MCF 10A (cell line): ENCODE results near the gene MTHFD1L. TPM values are rescaled to one million over a fixed set of nuclear protein-coding genes. Genes with fewer than 3 reads are reported as not detected.

Experiments used
- BruUV-seq: library from RNA; stranded (reverse); fragments of 400-500 nt; replicated peaks from 2 replicates; lab custom pipeline; 2021; lab: Mats Ljungman, UMichigan
- CTCF ChIA-PET: fragments of 300-600 bp; sonication (Branson Sonifier 250); formaldehyde crosslinking; extraction: SDS; loops from one replicate; lab custom pipeline; 2021; ENCODE audit warnings: antibody characterized with exemption, inconsistent platforms; lab: Yijun Ruan, JAX
- POLR2A ChIA-PET: fragments of 300-600, 350-650 bp; sonication (Branson Sonifier 250); formaldehyde crosslinking; extraction: SDS; loops from one replicate; lab custom pipeline; 2020; ENCODE audit warnings: antibody characterized with exemption, inconsistent platforms; lab: Yijun Ruan, JAX
- DNase-seq: peaks from one replicate; pipeline ENCODE4 v3.0.0-alpha.2; 2018; ENCODE audit not compliant: unreplicated experiment
- H3K27ac Mint-ChIP-seq: one replicate; pipeline ENCODE4 v1.8.0; 2022; ENCODE audit warnings: mild to moderate bottlenecking, low read depth, mixed read lengths; ENCODE audit not compliant: unreplicated experiment
- H3K27me3 Mint-ChIP-seq: one replicate; pipeline ENCODE4 v1.8.0; 2022; ENCODE audit warnings: mixed read lengths; ENCODE audit not compliant: insufficient read depth, unreplicated experiment
- H3K36me3 Mint-ChIP-seq: one replicate; pipeline ENCODE4 v1.8.0; 2022; ENCODE audit warnings: mild to moderate bottlenecking, moderate library complexity, mixed read lengths; ENCODE audit not compliant: insufficient read depth, unreplicated experiment
- H3K4me1 Mint-ChIP-seq: one replicate; pipeline ENCODE4 v1.8.0; 2022; ENCODE audit warnings: mixed read lengths; ENCODE audit not compliant: insufficient read depth, unreplicated experiment
- H3K4me3 Mint-ChIP-seq: one replicate; pipeline ENCODE4 v1.8.0; 2022; ENCODE audit warnings: mild to moderate bottlenecking, moderate library complexity, mixed read lengths; ENCODE audit not compliant: unreplicated experiment
- H3K9me3 Mint-ChIP-seq: one replicate; pipeline ENCODE4 v1.8.0; 2022; ENCODE audit warnings: mixed read lengths; ENCODE audit not compliant: unreplicated experiment
- intact Hi-C: fragments of 100-400 bp; cut with micrococcal nuclease; formaldehyde crosslinking; loops from 2 replicates; pipeline ENCODE4 v1.14.1; 2022
- total RNA-seq: library from RNA; stranded (reverse); gene quantifications from 2 replicates; pipeline ENCODE4 v1.2.3, GENCODE V29; 2022
- TF ChIP-seq, protein P1 (sequence below): fragments of 200-600 bp; IDR thresholded peaks from one replicate; pipeline ENCODE4 v1.8.0; 2022; ENCODE audit warnings: antibody characterized with exemption, mild to moderate bottlenecking; ENCODE audit not compliant: unreplicated experiment

The MTHFD1L gene
- total RNA-seq, 1 experiment from 2014 or later: 110 TPM

DNA sequence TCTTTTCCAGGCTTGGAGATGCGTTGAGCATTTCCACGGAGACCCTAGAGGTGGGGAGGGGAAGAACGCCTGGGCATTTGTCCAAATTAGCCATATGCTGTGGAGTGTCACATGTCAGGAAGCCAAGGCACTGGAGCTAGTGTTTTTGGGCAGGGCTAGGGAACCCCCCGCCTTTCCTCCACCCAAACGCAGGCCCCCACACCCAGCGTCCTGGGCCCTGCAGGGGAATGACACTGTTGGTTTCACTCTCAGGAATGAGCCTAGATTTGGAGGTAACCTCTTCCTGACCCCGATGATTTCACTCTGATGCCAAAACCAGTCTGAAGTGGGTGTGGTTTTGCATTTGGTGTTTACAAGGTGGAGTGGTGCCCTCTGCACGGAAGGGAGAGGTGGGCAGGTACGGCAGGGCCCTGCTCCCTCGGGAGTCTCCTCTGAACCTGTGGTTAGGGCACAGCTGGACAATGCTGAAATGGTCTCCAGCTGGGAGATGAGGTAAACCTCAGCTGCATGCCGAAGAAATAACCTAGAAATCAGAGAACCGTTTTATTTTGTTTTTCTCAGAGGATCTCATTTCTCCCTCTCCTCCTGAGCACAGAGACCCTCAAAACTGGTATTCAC lies 29.5 kb downstream of the MTHFD1L start:
- POLR2A ChIA-PET: interaction anchor here (1.6 kb wide), 1 partner anchor 429 kb away, joined by 6 read pairs; no protein-coding TSS in a partner anchor
- H3K36me3 Mint-ChIP-seq: peaks cover 66% of the 10 kb centered on the region
- TF ChIP-seq, protein P1, sequence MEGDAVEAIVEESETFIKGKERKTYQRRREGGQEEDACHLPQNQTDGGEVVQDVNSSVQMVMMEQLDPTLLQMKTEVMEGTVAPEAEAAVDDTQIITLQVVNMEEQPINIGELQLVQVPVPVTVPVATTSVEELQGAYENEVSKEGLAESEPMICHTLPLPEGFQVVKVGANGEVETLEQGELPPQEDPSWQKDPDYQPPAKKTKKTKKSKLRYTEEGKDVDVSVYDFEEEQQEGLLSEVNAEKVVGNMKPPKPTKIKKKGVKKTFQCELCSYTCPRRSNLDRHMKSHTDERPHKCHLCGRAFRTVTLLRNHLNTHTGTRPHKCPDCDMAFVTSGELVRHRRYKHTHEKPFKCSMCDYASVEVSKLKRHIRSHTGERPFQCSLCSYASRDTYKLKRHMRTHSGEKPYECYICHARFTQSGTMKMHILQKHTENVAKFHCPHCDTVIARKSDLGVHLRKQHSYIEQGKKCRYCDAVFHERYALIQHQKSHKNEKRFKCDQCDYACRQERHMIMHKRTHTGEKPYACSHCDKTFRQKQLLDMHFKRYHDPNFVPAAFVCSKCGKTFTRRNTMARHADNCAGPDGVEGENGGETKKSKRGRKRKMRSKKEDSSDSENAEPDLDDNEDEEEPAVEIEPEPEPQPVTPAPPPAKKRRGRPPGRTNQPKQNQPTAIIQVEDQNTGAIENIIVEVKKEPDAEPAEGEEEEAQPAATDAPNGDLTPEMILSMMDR: no peak
- no peak overlapping the region for H3K4me3 Mint-ChIP-seq
- intact Hi-C loops: no loop called here
- BruUV-seq: no TSS peak
- DNase-seq: peak; percentile 27
- CTCF ChIA-PET: interaction anchor here (0.7 to 9.8 kb wide), 7 partner anchors 9 to 441 kb away, joined by 3 to 116 read pairs (median 4); no protein-coding TSS in a partner anchor
- no peaks in the 10 kb centered on the region for H3K9me3 Mint-ChIP-seq
- H3K4me1 Mint-ChIP-seq: peaks cover 8% of the 10 kb centered on the region
- H3K27me3 Mint-ChIP-seq: no peaks in the 10 kb centered on the region
- H3K27ac Mint-ChIP-seq: no peak overlapping the region

DNA sequence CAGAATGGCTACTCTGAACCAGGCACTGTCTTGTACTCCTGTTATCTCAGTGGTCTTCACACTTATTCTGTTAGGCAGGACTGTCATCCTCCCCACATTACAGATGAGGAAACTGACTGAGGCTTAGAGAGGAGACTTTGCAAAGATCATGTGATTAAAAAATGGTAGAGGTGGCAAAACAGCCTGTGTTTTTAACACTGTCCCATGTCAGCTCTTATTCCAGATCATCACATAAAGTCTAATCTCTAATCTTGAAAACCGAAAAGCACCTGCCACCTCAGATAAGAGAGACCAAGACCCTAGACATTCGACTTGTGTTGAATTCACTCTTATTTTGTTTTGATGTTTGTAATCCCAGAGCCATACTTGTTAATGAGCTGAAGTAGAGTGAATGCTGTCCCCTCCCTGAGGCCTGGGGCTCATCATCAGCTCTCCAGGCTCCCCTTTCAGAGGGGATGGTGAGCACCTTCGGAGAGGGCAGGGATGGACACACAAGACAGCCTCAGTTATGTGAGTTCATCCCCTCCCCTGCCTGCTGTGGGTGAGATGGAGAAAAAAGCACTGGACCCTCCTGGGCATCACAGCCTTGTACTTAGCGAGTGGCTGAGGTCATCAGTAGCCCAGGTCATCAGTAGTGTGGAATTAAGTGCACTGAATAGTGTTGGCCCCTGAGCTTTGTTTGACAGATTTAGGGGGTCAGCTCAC lies 30.6 kb downstream of the MTHFD1L start:
- Mint-ChIP-seq H3K36me3 (peaks cover 69% of the 10 kb centered on the region), H3K4me1 (peaks cover 13% of the 10 kb centered on the region), H3K27me3 (no peaks in the 10 kb centered on the region), H3K9me3 (no peaks in the 10 kb centered on the region), H3K27ac (peak overlapping the region; percentile 19), H3K4me3 (no peak overlapping the region)
- TF ChIP-seq, protein P1: no peak
- POLR2A ChIA-PET: interaction anchor here (0.6 to 1.6 kb wide), 3 partner anchors 12 to 428 kb away, joined by 3 to 6 read pairs (median 3); no protein-coding TSS in a partner anchor
- DNase-seq: no peak
- no TSS peak for BruUV-seq
- CTCF ChIA-PET: interaction anchor here (1.3 to 9.8 kb wide), 4 partner anchors 78 to 439 kb away, joined by 4 to 116 read pairs (median 5); no protein-coding TSS in a partner anchor
- intact Hi-C loops: no loop called here

DNA sequence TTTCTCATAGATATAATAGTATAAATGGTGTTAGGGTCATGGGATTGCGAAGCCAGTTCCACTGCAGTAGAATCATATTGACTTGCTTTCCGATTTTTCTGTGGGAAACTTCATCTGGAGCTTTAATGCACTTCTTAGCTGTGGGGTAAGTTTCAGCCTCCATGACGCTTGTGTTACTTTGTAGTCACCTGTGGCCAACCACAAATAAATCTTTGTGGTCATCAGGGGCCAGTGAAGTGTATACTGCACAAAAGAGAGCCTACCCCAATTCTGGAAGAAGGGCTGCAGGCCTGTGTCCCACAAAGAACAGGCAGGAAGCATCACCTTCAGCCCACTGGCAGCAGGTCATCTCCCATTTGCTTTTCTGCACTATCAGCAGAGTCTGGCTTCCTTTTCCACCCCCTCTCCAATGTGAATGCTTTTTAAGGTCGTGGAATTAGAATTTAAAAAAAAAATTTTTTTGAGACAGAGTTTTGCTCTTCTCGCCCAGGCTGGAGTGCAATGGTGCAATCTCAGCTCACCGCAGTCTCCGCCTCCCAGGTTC lies 32.0 kb downstream of the MTHFD1L start:
- ChIA-PET CTCF (interaction anchor here (9.8 kb wide), 1 partner anchor 427 kb away, joined by 116 read pairs; no protein-coding TSS in a partner anchor), POLR2A (interaction anchor here (0.7 to 1.1 kb wide), 2 partner anchors 87 to 436 kb away, joined by 3 read pairs; no protein-coding TSS in a partner anchor)
- no TSS peak for BruUV-seq
- TF ChIP-seq, protein P1: no peak
- peaks cover 61% of the 10 kb centered on the region for H3K36me3 Mint-ChIP-seq
- no peak for DNase-seq
- intact Hi-C loops: no loop called here
- H3K4me3 Mint-ChIP-seq: no peak overlapping the region
- no peaks in the 10 kb centered on the region for H3K9me3 Mint-ChIP-seq
- no peak overlapping the region for H3K27ac Mint-ChIP-seq
- H3K4me1 Mint-ChIP-seq: peaks cover 18% of the 10 kb centered on the region
- H3K27me3 Mint-ChIP-seq: no peaks in the 10 kb centered on the region
